Neuronal stem cell (in vitro differentiated cells): Measurements from ENCODE around the gene FADS3.

Experiments used
- DNase-seq: peaks from one replicate; pipeline ENCODE4 v3.0.0-alpha.2; 2013; ENCODE audit warnings: low spot score
- H2AFZ ChIP-seq: one replicate; pipeline ENCODE4 v1.6.1; 2013; ENCODE audit warnings: mild to moderate bottlenecking, low read length, inconsistent platforms
- H2AK5ac ChIP-seq: 2 replicates; pipeline ENCODE4 v1.6.1; 2013; ENCODE audit warnings: low read depth, mild to moderate bottlenecking, inconsistent platforms, low read length, moderate library complexity, mixed read lengths
- H2BK120ac ChIP-seq: 2 replicates; pipeline ENCODE4 v1.6.1; 2013; ENCODE audit warnings: low read depth, mild to moderate bottlenecking, inconsistent platforms, low read length, moderate library complexity, mixed read lengths
- H2BK12ac ChIP-seq: one replicate; pipeline ENCODE4 v1.6.1; 2013; ENCODE audit warnings: low read length, inconsistent platforms
- H2BK15ac ChIP-seq: 2 replicates; pipeline ENCODE4 v1.6.1; 2013; ENCODE audit warnings: mild to moderate bottlenecking, low read length, inconsistent platforms, mixed read lengths
- H2BK5ac ChIP-seq: one replicate; pipeline ENCODE4 v1.6.1; 2013; ENCODE audit warnings: inconsistent platforms, mild to moderate bottlenecking, low read length, moderate library complexity
- H3K14ac ChIP-seq: one replicate; pipeline ENCODE4 v1.6.1; 2013; ENCODE audit warnings: low read length, inconsistent platforms
- H3K18ac ChIP-seq: 2 replicates; pipeline ENCODE4 v1.6.1; 2013; ENCODE audit warnings: low read length, inconsistent platforms
- H3K23ac ChIP-seq: 2 replicates; pipeline ENCODE4 v1.6.1; 2013; ENCODE audit warnings: low read depth, mild to moderate bottlenecking, mixed read lengths, low read length, inconsistent platforms; ENCODE audit not compliant: poor library complexity
- H3K27ac ChIP-seq: replicated peaks from 3 replicates; pipeline ENCODE4 v1.5.1; 2013; ENCODE audit warnings: low read length, inconsistent platforms
- H3K27me3 ChIP-seq, 3 experiments: 2 replicates each; pipeline ENCODE4 v1.6.1; 2013; ENCODE audit warnings: low read length in 3 of 3, mild to moderate bottlenecking in 2 of 3, inconsistent platforms in 1 of 3, low read depth in 1 of 3, mixed read lengths in 1 of 3, moderate library complexity in 1 of 3; ENCODE audit not compliant: control insufficient read depth in 3 of 3, insufficient read depth in 3 of 3
- H3K36me3 ChIP-seq, 2 donors: replicated peaks in 1 of 2; 2 replicates each; pipeline ENCODE4 v1.6.1; 2013; ENCODE audit warnings: low read length in 2 of 2; ENCODE audit not compliant: control insufficient read depth in 2 of 2, insufficient read depth in 2 of 2
- H3K4ac ChIP-seq: 2 replicates; pipeline ENCODE4 v1.6.1; 2013; ENCODE audit warnings: inconsistent platforms, mild to moderate bottlenecking, low read length, moderate library complexity
- H3K4me1 ChIP-seq, 2 donors: 1 replicate in 1 of 2; 2 replicates in 1 of 2; pipeline ENCODE4 v1.6.1; 2013; ENCODE audit warnings: low read length in 2 of 2, low read depth in 1 of 2; ENCODE audit not compliant: control insufficient read depth in 2 of 2, insufficient read depth in 1 of 2
- H3K4me2 ChIP-seq: one replicate; pipeline ENCODE4 v1.6.1; 2013; ENCODE audit warnings: mild to moderate bottlenecking, low read length, inconsistent platforms; ENCODE audit not compliant: insufficient read depth, poor library complexity, severe bottlenecking
- H3K4me3 ChIP-seq, 2 donors: 2 replicates each; pipeline ENCODE4 v1.5.1; 2013; ENCODE audit warnings: low read length in 2 of 2, mild to moderate bottlenecking in 2 of 2, inconsistent platforms in 1 of 2, moderate library complexity in 1 of 2
- H3K79me1 ChIP-seq: one replicate; pipeline ENCODE4 v1.6.1; 2013; ENCODE audit warnings: low read depth, mild to moderate bottlenecking, inconsistent platforms, low read length, moderate library complexity
- H3K9ac ChIP-seq: one replicate; pipeline ENCODE4 v1.6.1; 2013; ENCODE audit warnings: mild to moderate bottlenecking, low read depth, low read length, inconsistent platforms; ENCODE audit not compliant: poor library complexity
- H3K9me3 ChIP-seq, 2 donors: replicated peaks in 1 of 2; 2 replicates each; pipeline versions ENCODE3 to v1.6.1; 2013; ENCODE audit warnings: low read length in 2 of 2, mild to moderate bottlenecking in 2 of 2, inconsistent platforms in 1 of 2, low read depth in 1 of 2, mixed read lengths in 1 of 2, moderate library complexity in 1 of 2; ENCODE audit not compliant: control insufficient read depth in 2 of 2, insufficient read depth in 1 of 2
- H4K8ac ChIP-seq: one replicate; pipeline ENCODE4 v1.6.1; 2013; ENCODE audit warnings: low read depth, mild to moderate bottlenecking, inconsistent platforms, low read length, moderate library complexity
- H4K91ac ChIP-seq: one replicate; pipeline ENCODE4 v1.6.1; 2013; ENCODE audit warnings: low read length, low read depth, mild to moderate bottlenecking, inconsistent platforms; ENCODE audit not compliant: poor library complexity
- WGBS, 2 donors: extraction: QIAGEN DNeasy Blood & Tissue Kit; methylation state at CpG; one replicate each; pipeline ENCODE4 v1.1.7; 2013; ENCODE audit warnings: missing lambda C conversion rate in 2 of 2, mixed read lengths in 1 of 2; ENCODE audit not compliant: insufficient read length in 2 of 2, insufficient replicate concordance in 1 of 2; ENCODE audit errors: extremely low coverage in 2 of 2; 5-methylcytosine and 5-hydroxymethylcytosine counted together

FADS3 gene

GRCh38 chr11:61842528-61842820 is 48.9 kb downstream of the FADS3 start:
- H3K4ac ChIP-seq = no peak overlapping the region
- H2BK120ac ChIP-seq = no peak overlapping the region
- peaks cover 72 to 99% of the 10 kb centered on the region in 2 donors for H3K36me3 ChIP-seq
- no peaks in the 10 kb centered on the region for H3K27me3 ChIP-seq
- no peak overlapping the region for H3K23ac ChIP-seq
- H3K4me1 ChIP-seq = no peaks in the 10 kb centered on the region
- no peaks in the 10 kb centered on the region for H3K9me3 ChIP-seq
- no peak for DNase-seq
- H3K4me2 ChIP-seq = no peak overlapping the region
- H3K18ac ChIP-seq = no peak overlapping the region
- no peak overlapping the region for H2BK5ac ChIP-seq
- H3K9ac ChIP-seq = no peak overlapping the region
- H2AK5ac ChIP-seq = no peak overlapping the region
- no peak overlapping the region for H3K14ac ChIP-seq
- WGBS, 2 donors = no CpG with 5 or more reads among the region's 7 CpGs
- H4K91ac ChIP-seq = no peak overlapping the region
- peaks cover 32% of the 10 kb centered on the region for H3K79me1 ChIP-seq
- no peak overlapping the region for H3K4me3 ChIP-seq
- H4K8ac ChIP-seq = peak overlapping the region; percentile 19
- H2AFZ ChIP-seq = no peak overlapping the region
- H3K27ac ChIP-seq = no peak overlapping the region
- no peak overlapping the region for H2BK12ac ChIP-seq
- H2BK15ac ChIP-seq = no peak overlapping the region

GRCh38 chr11:61841636-61842527 is 49.5 kb downstream of the FADS3 start:
- Histone ChIP-seq H3K9ac (no peak overlapping the region), H3K79me1 (peaks cover 36% of the 10 kb centered on the region), H2AK5ac (no peak overlapping the region), H3K4me2 (no peak overlapping the region), H3K23ac (no peak overlapping the region), H3K27me3 (no peaks in the 10 kb centered on the region), H4K91ac (no peak overlapping the region), H3K36me3 (peaks cover 71 to 99% of the 10 kb centered on the region in 2 donors), H3K4ac (no peak overlapping the region), H2AFZ (no peak overlapping the region), H2BK5ac (no peak overlapping the region), H4K8ac (peak overlapping the region; percentile 19), H2BK12ac (no peak overlapping the region), H3K14ac (no peak overlapping the region), H3K4me1 (no peaks in the 10 kb centered on the region), H3K18ac (no peak overlapping the region), H3K9me3 (no peaks in the 10 kb centered on the region), H2BK120ac (no peak overlapping the region), H3K27ac (no peak overlapping the region), H3K4me3 (no peak overlapping the region), H2BK15ac (no peak overlapping the region)
- no peak for DNase-seq
- no CpG with 5 or more reads among the region's 12 CpGs for WGBS, 2 donors

- Histone ChIP-seq H3K14ac (no peak overlapping the region), H3K4me2 (no peak overlapping the region), H3K9ac (no peak overlapping the region), H3K23ac (peak overlapping the region; percentile 1), H4K8ac (no peak overlapping the region), H4K91ac (no peak overlapping the region), H2BK5ac (no peak overlapping the region), H2AFZ (no peak overlapping the region), H3K4me3 (no peak overlapping the region), H3K79me1 (peaks cover 36% of the 10 kb centered on the region), H2BK12ac (no peak overlapping the region), H3K18ac (no peak overlapping the region), H3K4me1 (no peaks in the 10 kb centered on the region), H3K36me3 (peaks cover 63 to 100% of the 10 kb centered on the region in 2 donors), H3K27me3 (no peaks in the 10 kb centered on the region), H2BK15ac (no peak overlapping the region), H3K27ac (no peak overlapping the region), H2AK5ac (no peak overlapping the region), H2BK120ac (no peak overlapping the region), H3K4ac (no peak overlapping the region), H3K9me3 (no peaks in the 10 kb centered on the region)
- no CpG with 5 or more reads among the region's 7 CpGs for WGBS, 2 donors
- no peak for DNase-seq
Measured at GRCh38 chr11:61840371-61840770, 51.0 kb downstream of the FADS3 start.

- Histone ChIP-seq H3K4me1 (peaks cover 2 to 5% of the 10 kb centered on the region in 2 donors), H3K9ac (no peak overlapping the region), H3K4me3 (no peak overlapping the region), H2AK5ac (no peak overlapping the region), H3K18ac (no peak overlapping the region), H3K79me1 (peaks cover 32% of the 10 kb centered on the region), H3K4me2 (no peak overlapping the region), H3K36me3 (peaks cover 58 to 99% of the 10 kb centered on the region in 2 donors), H4K91ac (no peak overlapping the region), H3K23ac (no peak overlapping the region), H3K14ac (no peak overlapping the region), H2BK120ac (no peak overlapping the region), H2AFZ (no peak overlapping the region), H2BK5ac (no peak overlapping the region), H3K27me3 (no peaks in the 10 kb centered on the region), H3K4ac (no peak overlapping the region), H2BK12ac (no peak overlapping the region), H2BK15ac (no peak overlapping the region), H4K8ac (no peak overlapping the region), H3K9me3 (no peaks in the 10 kb centered on the region), H3K27ac (no peak overlapping the region)
- DNase-seq = no peak
- WGBS, 2 donors = no CpG with 5 or more reads among the region's 2 CpGs
Measured at GRCh38 chr11:61839742-61840141, 51.6 kb downstream of the FADS3 start.
